HepG2 (cell line): Measurements from ENCODE around the gene CADM1. TPM values are rescaled to one million over a fixed set of nuclear protein-coding genes. Genes with fewer than 3 reads are reported as not detected.

ENCODE experiments used
- CAMTA2 ChIP-seq: sonication (generic); formaldehyde crosslinking; IDR thresholded peaks from 2 replicates; pipeline ENCODE4 v1.4.0; 2020; ENCODE audit warnings: mild to moderate bottlenecking, missing genetic modification reagents, borderline replicate concordance
- CCAR2 ChIP-seq: fragments of 200-400 bp; formaldehyde crosslinking; optimal IDR thresholded peaks from 2 replicates; pipeline ENCODE3; 2018; ENCODE audit warnings: low read depth, mild to moderate bottlenecking, low read length, moderate library complexity
- DMAP1 ChIP-seq: IDR thresholded peaks from 2 replicates; pipeline ENCODE4 v1.6.1; 2016
- GLMP ChIP-seq: sonication (generic); formaldehyde crosslinking; IDR thresholded peaks from 2 replicates; pipeline ENCODE4 v1.9.0; 2021; ENCODE audit warnings: missing genetic modification reagents, mild to moderate bottlenecking, borderline replicate concordance
- KLF12 ChIP-seq: sonication (generic); formaldehyde crosslinking; IDR thresholded peaks from 2 replicates; pipeline ENCODE4 v1.4.0; 2020; ENCODE audit warnings: missing genetic modification reagents, borderline replicate concordance
- KLF6 ChIP-seq: IDR thresholded peaks from 2 replicates; pipeline ENCODE4 v1.8.0; 2016; ENCODE audit warnings: missing biosample characterization, missing genetic modification reagents
- MYNN ChIP-seq: sonication (generic); formaldehyde crosslinking; IDR thresholded peaks from 2 replicates; pipeline ENCODE4 v1.4.0; 2020; ENCODE audit warnings: mild to moderate bottlenecking, low read depth, missing genetic modification reagents
- SAFB2 ChIP-seq: sonication (generic); formaldehyde crosslinking; IDR thresholded peaks from 2 replicates; pipeline ENCODE4 v1.5.1; 2020; ENCODE audit warnings: missing genetic modification reagents, low read depth, mild to moderate bottlenecking, borderline replicate concordance
- SMYD3 ChIP-seq: sonication (generic); formaldehyde crosslinking; IDR thresholded peaks from 2 replicates; pipeline ENCODE4 v1.8.1; 2023; ENCODE audit warnings: mild to moderate bottlenecking, missing genetic modification reagents
- SSRP1 ChIP-seq: IDR thresholded peaks from 2 replicates; pipeline ENCODE4 v1.6.1; 2016; ENCODE audit warnings: control low read depth
- ZBTB7B ChIP-seq: sonication (generic); formaldehyde crosslinking; IDR thresholded peaks from 2 replicates; pipeline ENCODE4 v1.4.0; 2020; ENCODE audit warnings: missing genetic modification reagents
- ZKSCAN5 ChIP-seq: sonication (generic); formaldehyde crosslinking; IDR thresholded peaks from 2 replicates; pipeline ENCODE4 v1.5.1; 2020; ENCODE audit warnings: mild to moderate bottlenecking, missing genetic modification reagents
- ZMYM2 ChIP-seq: sonication (generic); formaldehyde crosslinking; IDR thresholded peaks from 2 replicates; pipeline ENCODE4 v1.8.0; 2022; ENCODE audit warnings: mild to moderate bottlenecking, missing genetic modification reagents
- ZNF460 ChIP-seq: sonication (generic); formaldehyde crosslinking; IDR thresholded peaks from 2 replicates; pipeline ENCODE4 v1.5.1; 2020; ENCODE audit warnings: missing genetic modification reagents, mild to moderate bottlenecking, borderline replicate concordance
- ZNF550 ChIP-seq: sonication (generic); formaldehyde crosslinking; IDR thresholded peaks from 2 replicates; pipeline ENCODE4 v1.4.0; 2020; ENCODE audit warnings: mild to moderate bottlenecking, missing genetic modification reagents, borderline replicate concordance
- ZNF616 ChIP-seq: sonication (generic); formaldehyde crosslinking; IDR thresholded peaks from 2 replicates; pipeline ENCODE4 v1.5.0; 2020; ENCODE audit warnings: low read depth, mild to moderate bottlenecking, missing genetic modification reagents
- ZNF75D ChIP-seq: sonication (generic); formaldehyde crosslinking; IDR thresholded peaks from 2 replicates; pipeline ENCODE4 v1.8.1; 2023; ENCODE audit warnings: missing genetic modification reagents, mild to moderate bottlenecking, borderline replicate concordance
- ZNF782 ChIP-seq: sonication (generic); formaldehyde crosslinking; IDR thresholded peaks from 2 replicates; pipeline ENCODE4 v1.4.0; 2020; ENCODE audit warnings: missing genetic modification reagents, mild to moderate bottlenecking, borderline replicate concordance
- ZNF850 ChIP-seq: sonication (generic); formaldehyde crosslinking; conservative IDR thresholded peaks from 2 replicates; pipeline ENCODE4 v1.9.0; 2021; ENCODE audit warnings: mild to moderate bottlenecking, missing genetic modification reagents
- ZNF883 ChIP-seq: sonication (generic); formaldehyde crosslinking; IDR thresholded peaks from 2 replicates; pipeline ENCODE4 v1.5.1; 2020; ENCODE audit warnings: mild to moderate bottlenecking, missing genetic modification reagents; ENCODE audit errors: not compliant biosample characterization
- polyA plus RNA-seq, 8 experiments: library from polyadenylated mRNA; depleted of rRNA in 3 of 8; stranded (reverse) in 7 of 8; unstranded in 1 of 8; fragments of >200 nt; fragmentation: Illumina TruSeq in 4 of 8; extraction: Trizol in 4 of 8; gene quantifications; 2 replicates each; pipeline versions ENCODE4 v1.2.1 to v1.2.3, GENCODE V29; 2011 to 2016; ENCODE audit warnings: low read depth in 4 of 8, missing spikeins in 1 of 8, mixed read lengths in 1 of 8; ENCODE audit not compliant: insufficient read depth in 1 of 8
- total RNA-seq, 5 experiments: library from RNA; depleted of rRNA; stranded (reverse); fragments of >200 nt; fragmentation: Illumina TruSeq; extraction: Trizol; gene quantifications; 2 replicates each; pipeline ENCODE4 v1.2.3, GENCODE V29; 2016; ENCODE audit warnings: low read depth in 1 of 5
- TF ChIP-seq, protein P1 (sequence below): sonication (generic); formaldehyde crosslinking; IDR thresholded peaks from 2 replicates; pipeline ENCODE4 v1.4.0; 2020; ENCODE audit warnings: missing genetic modification reagents
- TF ChIP-seq, protein P2 (sequence below): IDR thresholded peaks from 2 replicates; pipeline ENCODE4 v1.6.1; 2016
- TF ChIP-seq, protein P3 (sequence below): sonication (generic); formaldehyde crosslinking; IDR thresholded peaks from 2 replicates; pipeline ENCODE4 v1.8.0; 2022; ENCODE audit warnings: mild to moderate bottlenecking, missing genetic modification reagents
- TF ChIP-seq, protein P4 (sequence below): sonication (generic); formaldehyde crosslinking; IDR thresholded peaks from 2 replicates; pipeline ENCODE4 v1.4.0; 2020; ENCODE audit warnings: mild to moderate bottlenecking, missing genetic modification reagents

The CADM1 gene
- total and polyA plus RNA-seq, 2 of the 13 experiments (the other 11 are each of a cell fraction or from before 2014, with no cell fraction given): 71.3 to 122 TPM

- TF ChIP-seq, protein P1, sequence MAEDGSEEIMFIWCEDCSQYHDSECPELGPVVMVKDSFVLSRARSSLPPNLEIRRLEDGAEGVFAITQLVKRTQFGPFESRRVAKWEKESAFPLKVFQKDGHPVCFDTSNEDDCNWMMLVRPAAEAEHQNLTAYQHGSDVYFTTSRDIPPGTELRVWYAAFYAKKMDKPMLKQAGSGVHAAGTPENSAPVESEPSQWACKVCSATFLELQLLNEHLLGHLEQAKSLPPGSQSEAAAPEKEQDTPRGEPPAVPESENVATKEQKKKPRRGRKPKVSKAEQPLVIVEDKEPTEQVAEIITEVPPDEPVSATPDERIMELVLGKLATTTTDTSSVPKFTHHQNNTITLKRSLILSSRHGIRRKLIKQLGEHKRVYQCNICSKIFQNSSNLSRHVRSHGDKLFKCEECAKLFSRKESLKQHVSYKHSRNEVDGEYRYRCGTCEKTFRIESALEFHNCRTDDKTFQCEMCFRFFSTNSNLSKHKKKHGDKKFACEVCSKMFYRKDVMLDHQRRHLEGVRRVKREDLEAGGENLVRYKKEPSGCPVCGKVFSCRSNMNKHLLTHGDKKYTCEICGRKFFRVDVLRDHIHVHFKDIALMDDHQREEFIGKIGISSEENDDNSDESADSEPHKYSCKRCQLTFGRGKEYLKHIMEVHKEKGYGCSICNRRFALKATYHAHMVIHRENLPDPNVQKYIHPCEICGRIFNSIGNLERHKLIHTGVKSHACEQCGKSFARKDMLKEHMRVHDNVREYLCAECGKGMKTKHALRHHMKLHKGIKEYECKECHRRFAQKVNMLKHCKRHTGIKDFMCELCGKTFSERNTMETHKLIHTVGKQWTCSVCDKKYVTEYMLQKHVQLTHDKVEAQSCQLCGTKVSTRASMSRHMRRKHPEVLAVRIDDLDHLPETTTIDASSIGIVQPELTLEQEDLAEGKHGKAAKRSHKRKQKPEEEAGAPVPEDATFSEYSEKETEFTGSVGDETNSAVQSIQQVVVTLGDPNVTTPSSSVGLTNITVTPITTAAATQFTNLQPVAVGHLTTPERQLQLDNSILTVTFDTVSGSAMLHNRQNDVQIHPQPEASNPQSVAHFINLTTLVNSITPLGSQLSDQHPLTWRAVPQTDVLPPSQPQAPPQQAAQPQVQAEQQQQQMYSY (CRISPR knock-in tag): no peak
- TF ChIP-seq MYNN (no peak), ZMYM2 (CRISPR knock-in tag) (no peak), ZNF75D (CRISPR knock-in tag) (no peak), KLF12 (CRISPR knock-in tag) (no peak), ZNF782 (CRISPR knock-in tag) (no peak), ZNF460 (no peak), ZNF550 (CRISPR knock-in tag) (no peak), SAFB2 (CRISPR knock-in tag) (no peak), ZNF883 (no peak), ZNF850 (CRISPR knock-in tag) (no peak), SSRP1 (CRISPR knock-in tag) (no peak), ZBTB7B (CRISPR knock-in tag) (no peak), DMAP1 (CRISPR knock-in tag) (no peak), CAMTA2 (no peak), ZNF616 (CRISPR knock-in tag) (no peak), ZKSCAN5 (CRISPR knock-in tag) (no peak), GLMP (CRISPR knock-in tag) (no peak), KLF6 (CRISPR knock-in tag) (no peak), CCAR2 (no peak), SMYD3 (no peak)
- TF ChIP-seq, protein P2, sequence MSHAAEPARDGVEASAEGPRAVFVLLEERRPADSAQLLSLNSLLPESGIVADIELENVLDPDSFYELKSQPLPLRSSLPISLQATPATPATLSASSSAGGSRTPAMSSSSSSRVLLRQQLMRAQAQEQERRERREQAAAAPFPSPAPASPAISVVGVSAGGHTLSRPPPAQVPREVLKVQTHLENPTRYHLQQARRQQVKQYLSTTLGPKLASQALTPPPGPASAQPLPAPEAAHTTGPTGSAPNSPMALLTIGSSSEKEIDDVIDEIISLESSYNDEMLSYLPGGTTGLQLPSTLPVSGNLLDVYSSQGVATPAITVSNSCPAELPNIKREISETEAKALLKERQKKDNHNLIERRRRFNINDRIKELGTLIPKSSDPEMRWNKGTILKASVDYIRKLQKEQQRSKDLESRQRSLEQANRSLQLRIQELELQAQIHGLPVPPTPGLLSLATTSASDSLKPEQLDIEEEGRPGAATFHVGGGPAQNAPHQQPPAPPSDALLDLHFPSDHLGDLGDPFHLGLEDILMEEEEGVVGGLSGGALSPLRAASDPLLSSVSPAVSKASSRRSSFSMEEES: peak; percentile 37; the same call in 1 of the 2 replicates
- TF ChIP-seq, protein P3, sequence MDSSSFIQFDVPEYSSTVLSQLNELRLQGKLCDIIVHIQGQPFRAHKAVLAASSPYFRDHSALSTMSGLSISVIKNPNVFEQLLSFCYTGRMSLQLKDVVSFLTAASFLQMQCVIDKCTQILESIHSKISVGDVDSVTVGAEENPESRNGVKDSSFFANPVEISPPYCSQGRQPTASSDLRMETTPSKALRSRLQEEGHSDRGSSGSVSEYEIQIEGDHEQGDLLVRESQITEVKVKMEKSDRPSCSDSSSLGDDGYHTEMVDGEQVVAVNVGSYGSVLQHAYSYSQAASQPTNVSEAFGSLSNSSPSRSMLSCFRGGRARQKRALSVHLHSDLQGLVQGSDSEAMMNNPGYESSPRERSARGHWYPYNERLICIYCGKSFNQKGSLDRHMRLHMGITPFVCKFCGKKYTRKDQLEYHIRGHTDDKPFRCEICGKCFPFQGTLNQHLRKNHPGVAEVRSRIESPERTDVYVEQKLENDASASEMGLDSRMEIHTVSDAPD (CRISPR knock-in tag): no peak
- TF ChIP-seq, protein P4, sequence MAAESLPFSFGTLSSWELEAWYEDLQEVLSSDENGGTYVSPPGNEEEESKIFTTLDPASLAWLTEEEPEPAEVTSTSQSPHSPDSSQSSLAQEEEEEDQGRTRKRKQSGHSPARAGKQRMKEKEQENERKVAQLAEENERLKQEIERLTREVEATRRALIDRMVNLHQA: no peak
These were observed 21.4 kb upstream of the CADM1 start (continued) for GRCh38 chr11:115525531-115526006.
